Astrocyte of the cerebellum (primary cell): Measurements from ENCODE around the gene DIP2C.
"Not testable (repeated sequence)": the region's sequence is repeated elsewhere in the genome, so short reads cannot be mapped to it uniquely, and the experiment has no call there.

ENCODE experiments used
- DNase-seq: peaks from one replicate; pipeline ENCODE4 v3.0.0-alpha.2; 2011; ENCODE audit warnings: low read depth
- H3K4me3 ChIP-seq: 2 replicates; pipeline ENCODE4 v1.5.1; 2011; ENCODE audit warnings: mild to moderate bottlenecking, low read depth, low read length, moderate library complexity
- CTCF ChIP-seq: IDR thresholded peaks from 2 replicates; pipeline ENCODE4 v1.5.1; 2012; ENCODE audit warnings: low read length, low read depth, moderate library complexity, mild to moderate bottlenecking; ENCODE audit errors: missing control alignments
- in situ Hi-C: cut with HindIII; loops from 2 replicates; pipeline ENCODE4 v1.10.0; 2017; ENCODE audit warnings: low sequenced_read_pairs

The DIP2C gene

DNA sequence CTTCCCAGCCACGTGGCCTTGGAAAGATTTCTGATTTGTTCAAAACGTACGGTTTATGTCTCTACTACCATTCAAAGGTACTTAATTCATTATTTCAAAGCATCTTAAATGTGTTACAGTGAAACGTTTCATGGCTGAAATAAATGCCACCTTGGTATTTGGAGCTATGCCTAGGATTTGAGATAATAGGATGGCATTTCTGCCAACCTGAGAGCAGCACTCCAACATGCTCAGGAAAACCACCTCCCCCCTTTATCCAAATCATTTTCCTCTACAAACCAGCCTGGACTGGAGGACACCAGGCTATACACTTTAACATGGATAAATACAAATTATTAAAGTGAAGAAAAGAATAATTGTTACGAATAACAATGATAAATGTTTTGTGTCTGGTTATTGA is 293.4 kb downstream of the DIP2C start:
- no peak for TF ChIP-seq CTCF
- DNase-seq = no peak
- in situ Hi-C loops = no loop called here
- H3K4me3 ChIP-seq = no peak overlapping the region

DNA sequence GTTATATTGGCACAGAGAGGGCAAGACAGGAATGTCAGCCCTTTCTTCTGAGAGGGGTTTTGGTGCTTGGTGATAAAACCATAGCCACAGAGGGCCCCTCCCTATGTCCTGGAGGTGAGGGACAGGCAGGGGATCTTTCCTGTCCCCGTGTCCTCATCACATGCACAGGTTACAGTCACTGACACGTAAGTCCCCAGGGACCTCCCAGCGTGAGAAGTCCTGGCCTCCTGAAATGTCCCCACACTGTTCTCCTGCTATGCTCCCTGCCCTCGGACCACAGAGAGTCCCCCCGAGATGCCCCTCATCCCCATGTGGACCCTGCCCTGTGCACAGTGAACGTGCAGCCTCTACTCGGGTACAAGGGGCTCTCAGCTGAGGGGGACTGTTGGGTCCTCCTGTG is 293.8 kb downstream of the DIP2C start:
- TF ChIP-seq CTCF = no peak
- in situ Hi-C loops = no loop called here
- no peak overlapping the region for H3K4me3 ChIP-seq
- DNase-seq = no peak

- DNase-seq, in situ Hi-C loops, H3K4me3 ChIP-seq: not testable (repeated sequence)
Measured at GRCh38 chr10:394439-395101, 294.9 kb downstream of the DIP2C start.

- TF ChIP-seq CTCF = no peak
- DNase-seq = no peak
- H3K4me3 ChIP-seq = no peak overlapping the region
- in situ Hi-C loops = no loop called here
Measured at GRCh38 chr10:393787-394438, 295.6 kb downstream of the DIP2C start.

DNA sequence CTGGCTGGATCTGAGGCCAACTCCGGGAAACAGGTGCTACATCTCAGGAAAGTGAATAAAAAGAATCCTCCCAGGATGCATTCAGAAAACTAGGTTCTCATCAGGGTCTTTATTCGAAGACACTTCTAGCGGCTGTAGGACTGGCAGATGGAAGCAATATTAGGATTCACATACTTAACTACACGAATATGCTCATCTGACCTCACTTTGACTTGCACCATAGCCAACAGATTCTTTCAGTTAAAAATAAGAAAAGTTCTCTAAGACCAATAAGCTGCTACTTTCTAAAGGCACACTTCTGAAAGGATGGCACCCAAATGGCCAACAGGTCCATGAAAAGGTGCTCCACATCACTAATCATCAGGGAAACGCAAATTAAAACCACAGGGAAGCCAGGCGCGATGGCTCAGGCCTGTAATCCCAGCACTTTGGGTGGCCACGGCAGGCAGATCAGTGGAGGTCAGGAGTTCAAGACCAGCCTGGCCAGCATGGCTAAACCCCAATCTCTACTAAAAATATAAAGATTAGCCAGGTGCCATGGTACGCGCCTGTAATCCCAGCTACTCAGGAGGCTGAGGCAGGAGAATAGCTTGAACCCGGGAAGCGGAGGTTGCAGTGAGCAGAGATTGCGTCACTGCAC is 296.2 kb downstream of the DIP2C start:
- no peak for DNase-seq
- no peak for TF ChIP-seq CTCF
- no peak overlapping the region for H3K4me3 ChIP-seq
- in situ Hi-C loops = no loop called here

- no peak overlapping the region for H3K4me3 ChIP-seq
- in situ Hi-C loops = no loop called here
- TF ChIP-seq CTCF = no peak
- no peak for DNase-seq
Measured at GRCh38 chr10:392705-393037, 296.8 kb downstream of the DIP2C start.
